HepG2 (cell line): ENCODE results near the gene ZNF3. TPM values are rescaled to one million over a fixed set of nuclear protein-coding genes. Genes with fewer than 3 reads are reported as not detected.
A peak's percentile ranks its signal among the peaks of the same experiment; 100 is the strongest.

Source experiments
- ETV6 ChIP-seq: sonication (generic); formaldehyde crosslinking; conservative IDR thresholded peaks from 2 replicates; pipeline ENCODE4 v1.4.0; 2020; ENCODE audit warnings: missing genetic modification reagents
- FOXK1 ChIP-seq: sonication (generic); formaldehyde crosslinking; IDR thresholded peaks from 2 replicates; pipeline ENCODE4 v1.4.0; 2020; ENCODE audit warnings: low read depth, missing genetic modification reagents, borderline replicate concordance
- GATAD2A ChIP-seq: IDR thresholded peaks from 2 replicates; pipeline ENCODE4 v1.6.1; 2016
- KLF9 ChIP-seq: IDR thresholded peaks from 2 replicates; pipeline ENCODE4 v1.6.1; 2016; ENCODE audit warnings: low read depth
- NFE2L2 ChIP-seq: fragments of 150-350 bp; IDR thresholded peaks from 2 replicates; pipeline ENCODE4 v1.6.1; 2014; ENCODE audit warnings: low read length
- NONO ChIP-seq, 2 experiments: fragments of 450-650 bp in 1 of 2; sonication (generic) in 1 of 2; formaldehyde crosslinking in 1 of 2; IDR thresholded peaks in 1 of 2; conservative IDR thresholded peaks in 1 of 2; 2 replicates each; pipeline versions ENCODE4 v1.6.1 to v1.8.0; 2017 to 2022; ENCODE audit warnings: mild to moderate bottlenecking in 1 of 2, missing genetic modification reagents in 1 of 2, moderate library complexity in 1 of 2
- RXRB ChIP-seq: IDR thresholded peaks from 2 replicates; pipeline ENCODE4 v1.6.1; 2016; ENCODE audit warnings: borderline replicate concordance, missing genetic modification reagents, missing compliant biosample characterization
- SSRP1 ChIP-seq: IDR thresholded peaks from 2 replicates; pipeline ENCODE4 v1.6.1; 2016; ENCODE audit warnings: control low read depth
- XBP1 ChIP-seq: sonication (generic); formaldehyde crosslinking; IDR thresholded peaks from 2 replicates; pipeline ENCODE4 v1.5.0; 2020; ENCODE audit warnings: missing genetic modification reagents
- ZIK1 ChIP-seq: sonication (generic); formaldehyde crosslinking; IDR thresholded peaks from 2 replicates; pipeline ENCODE4 v1.5.0; 2020; ENCODE audit warnings: mild to moderate bottlenecking, low read depth, missing genetic modification reagents, borderline replicate concordance
- ZMAT3 ChIP-seq: sonication (generic); formaldehyde crosslinking; conservative IDR thresholded peaks from 2 replicates; pipeline ENCODE4 v1.7.0; 2021; ENCODE audit warnings: missing genetic modification reagents
- ZNF282 ChIP-seq: fragments of 450-650 bp; IDR thresholded peaks from 2 replicates; pipeline ENCODE4 v1.6.1; 2018; ENCODE audit not compliant: partially characterized antibody
- ZNF543 ChIP-seq: sonication (generic); formaldehyde crosslinking; IDR thresholded peaks from 2 replicates; pipeline ENCODE4 v1.4.0; 2020; ENCODE audit warnings: mild to moderate bottlenecking, missing genetic modification reagents
- ZNF570 ChIP-seq: sonication (generic); formaldehyde crosslinking; IDR thresholded peaks from 2 replicates; pipeline ENCODE4 v1.4.0; 2020; ENCODE audit warnings: mild to moderate bottlenecking, missing genetic modification reagents, borderline replicate concordance
- ZNF768 ChIP-seq: sonication (generic); formaldehyde crosslinking; IDR thresholded peaks from 2 replicates; pipeline ENCODE4 v1.4.0; 2020; ENCODE audit warnings: missing genetic modification reagents
- polyA plus RNA-seq, 8 experiments: library from polyadenylated mRNA; depleted of rRNA in 3 of 8; stranded (reverse) in 7 of 8; unstranded in 1 of 8; fragments of >200 nt; fragmentation: Illumina TruSeq in 4 of 8; extraction: Trizol in 4 of 8; gene quantifications; 2 replicates each; pipeline versions ENCODE4 v1.2.1 to v1.2.3, GENCODE V29; 2011 to 2016; ENCODE audit warnings: low read depth in 4 of 8, missing spikeins in 1 of 8, mixed read lengths in 1 of 8; ENCODE audit not compliant: insufficient read depth in 1 of 8
- total RNA-seq, 5 experiments: library from RNA; depleted of rRNA; stranded (reverse); fragments of >200 nt; fragmentation: Illumina TruSeq; extraction: Trizol; gene quantifications; 2 replicates each; pipeline ENCODE4 v1.2.3, GENCODE V29; 2016; ENCODE audit warnings: low read depth in 1 of 5
- TF ChIP-seq, protein P1 (sequence below), 2 experiments: sonication (generic) in 1 of 2; formaldehyde crosslinking in 1 of 2; IDR thresholded peaks; 2 replicates each; pipeline versions ENCODE4 v1.5.1 to v1.6.1; 2011 to 2020; ENCODE audit warnings: borderline replicate concordance in 1 of 2, low read depth in 1 of 2, low read length in 1 of 2, mild to moderate bottlenecking in 1 of 2, missing genetic modification reagents in 1 of 2, moderate library complexity in 1 of 2
- TF ChIP-seq, protein P2 (sequence below): sonication (generic); formaldehyde crosslinking; IDR thresholded peaks from 2 replicates; pipeline ENCODE4 v1.4.0; 2020; ENCODE audit warnings: missing genetic modification reagents
- TF ChIP-seq, protein P3 (sequence below): sonication (generic); formaldehyde crosslinking; IDR thresholded peaks from 2 replicates; pipeline ENCODE4 v1.5.0; 2020; ENCODE audit warnings: mild to moderate bottlenecking, missing genetic modification reagents
- TF ChIP-seq, protein P4 (sequence below): sonication (generic); formaldehyde crosslinking; IDR thresholded peaks from 2 replicates; pipeline ENCODE4 v1.4.0; 2020; ENCODE audit warnings: mild to moderate bottlenecking, low read depth, missing genetic modification reagents
- TF ChIP-seq, protein P5 (sequence below): sonication (generic); formaldehyde crosslinking; IDR thresholded peaks from 2 replicates; pipeline ENCODE4 v1.9.0; 2022; ENCODE audit warnings: missing genetic modification reagents, mild to moderate bottlenecking, borderline replicate concordance

ZNF3 gene
- total and polyA plus RNA-seq, 2 of the 13 experiments (the other 11 are each of a cell fraction or from before 2014, with no cell fraction given) = 33.7 to 56.9 TPM

DNA sequence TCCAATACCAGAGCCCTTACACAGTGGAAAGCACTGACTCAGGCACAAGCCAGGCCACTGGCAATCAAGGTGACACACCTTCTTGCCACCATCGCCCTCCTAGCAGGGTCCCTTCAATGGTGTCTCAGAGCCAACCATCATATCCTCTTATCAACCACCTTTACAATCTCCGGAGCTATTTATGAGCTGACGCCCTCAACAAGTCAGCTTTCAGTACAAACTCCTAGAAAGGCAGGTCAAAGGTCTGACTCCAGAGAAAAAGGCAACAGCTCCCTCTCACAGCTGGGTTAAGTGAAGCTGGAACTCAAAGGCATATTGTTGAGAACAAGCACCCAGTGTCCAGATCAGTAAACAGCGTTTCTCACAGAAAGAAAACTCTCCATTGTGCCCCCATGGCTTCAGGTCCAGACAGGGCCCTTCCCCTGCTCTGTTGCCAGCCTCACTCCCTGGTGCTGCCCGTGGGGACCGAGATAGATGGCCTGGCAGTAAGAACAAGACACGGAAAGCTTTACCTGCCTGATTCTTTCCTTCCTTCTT lies 2.4 kb downstream of the ZNF3 start (continued):
- TF ChIP-seq ZIK1 (no peak), XBP1 (CRISPR knock-in tag) (no peak), RXRB (CRISPR knock-in tag) (peak; percentile 70), SSRP1 (CRISPR knock-in tag) (peak; percentile 79; the same call in 1 of the 2 replicates), ZNF570 (CRISPR knock-in tag) (no peak), ETV6 (CRISPR knock-in tag) (0 out of 2 replicates have a peak, but pooled peaks have one; percentile 56), FOXK1 (CRISPR knock-in tag) (peak; percentile 25; the same call in 1 of the 2 replicates), ZNF768 (CRISPR knock-in tag) (no peak), NFE2L2 (no peak), ZNF282 (no peak), ZNF543 (CRISPR knock-in tag) (0 out of 2 replicates have a peak, but pooled peaks have one; percentile 54), NONO (IDR thresholded peaks at IDR 0.05) (no peak), NONO (CRISPR knock-in tag; conservative IDR thresholded peaks at IDR 0.05) (0 out of 2 replicates have a peak, but pooled peaks have one; percentile 43), KLF9 (CRISPR knock-in tag) (no peak), GATAD2A (peak; percentile 82), ZMAT3 (CRISPR knock-in tag) (no peak)
- TF ChIP-seq, protein P1, sequence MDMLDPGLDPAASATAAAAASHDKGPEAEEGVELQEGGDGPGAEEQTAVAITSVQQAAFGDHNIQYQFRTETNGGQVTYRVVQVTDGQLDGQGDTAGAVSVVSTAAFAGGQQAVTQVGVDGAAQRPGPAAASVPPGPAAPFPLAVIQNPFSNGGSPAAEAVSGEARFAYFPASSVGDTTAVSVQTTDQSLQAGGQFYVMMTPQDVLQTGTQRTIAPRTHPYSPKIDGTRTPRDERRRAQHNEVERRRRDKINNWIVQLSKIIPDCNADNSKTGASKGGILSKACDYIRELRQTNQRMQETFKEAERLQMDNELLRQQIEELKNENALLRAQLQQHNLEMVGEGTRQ (IDR thresholded peaks at IDR 0.05; ENCODE audit: low read depth, low read length) = no peak
- TF ChIP-seq, protein P1 (CRISPR knock-in tag; IDR thresholded peaks at IDR 0.05; ENCODE audit: borderline replicate concordance) = no peak
- TF ChIP-seq, protein P2, sequence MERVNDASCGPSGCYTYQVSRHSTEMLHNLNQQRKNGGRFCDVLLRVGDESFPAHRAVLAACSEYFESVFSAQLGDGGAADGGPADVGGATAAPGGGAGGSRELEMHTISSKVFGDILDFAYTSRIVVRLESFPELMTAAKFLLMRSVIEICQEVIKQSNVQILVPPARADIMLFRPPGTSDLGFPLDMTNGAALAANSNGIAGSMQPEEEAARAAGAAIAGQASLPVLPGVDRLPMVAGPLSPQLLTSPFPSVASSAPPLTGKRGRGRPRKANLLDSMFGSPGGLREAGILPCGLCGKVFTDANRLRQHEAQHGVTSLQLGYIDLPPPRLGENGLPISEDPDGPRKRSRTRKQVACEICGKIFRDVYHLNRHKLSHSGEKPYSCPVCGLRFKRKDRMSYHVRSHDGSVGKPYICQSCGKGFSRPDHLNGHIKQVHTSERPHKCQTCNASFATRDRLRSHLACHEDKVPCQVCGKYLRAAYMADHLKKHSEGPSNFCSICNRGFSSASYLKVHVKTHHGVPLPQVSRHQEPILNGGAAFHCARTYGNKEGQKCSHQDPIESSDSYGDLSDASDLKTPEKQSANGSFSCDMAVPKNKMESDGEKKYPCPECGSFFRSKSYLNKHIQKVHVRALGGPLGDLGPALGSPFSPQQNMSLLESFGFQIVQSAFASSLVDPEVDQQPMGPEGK (CRISPR knock-in tag) = peak; percentile 72
- TF ChIP-seq, protein P3, sequence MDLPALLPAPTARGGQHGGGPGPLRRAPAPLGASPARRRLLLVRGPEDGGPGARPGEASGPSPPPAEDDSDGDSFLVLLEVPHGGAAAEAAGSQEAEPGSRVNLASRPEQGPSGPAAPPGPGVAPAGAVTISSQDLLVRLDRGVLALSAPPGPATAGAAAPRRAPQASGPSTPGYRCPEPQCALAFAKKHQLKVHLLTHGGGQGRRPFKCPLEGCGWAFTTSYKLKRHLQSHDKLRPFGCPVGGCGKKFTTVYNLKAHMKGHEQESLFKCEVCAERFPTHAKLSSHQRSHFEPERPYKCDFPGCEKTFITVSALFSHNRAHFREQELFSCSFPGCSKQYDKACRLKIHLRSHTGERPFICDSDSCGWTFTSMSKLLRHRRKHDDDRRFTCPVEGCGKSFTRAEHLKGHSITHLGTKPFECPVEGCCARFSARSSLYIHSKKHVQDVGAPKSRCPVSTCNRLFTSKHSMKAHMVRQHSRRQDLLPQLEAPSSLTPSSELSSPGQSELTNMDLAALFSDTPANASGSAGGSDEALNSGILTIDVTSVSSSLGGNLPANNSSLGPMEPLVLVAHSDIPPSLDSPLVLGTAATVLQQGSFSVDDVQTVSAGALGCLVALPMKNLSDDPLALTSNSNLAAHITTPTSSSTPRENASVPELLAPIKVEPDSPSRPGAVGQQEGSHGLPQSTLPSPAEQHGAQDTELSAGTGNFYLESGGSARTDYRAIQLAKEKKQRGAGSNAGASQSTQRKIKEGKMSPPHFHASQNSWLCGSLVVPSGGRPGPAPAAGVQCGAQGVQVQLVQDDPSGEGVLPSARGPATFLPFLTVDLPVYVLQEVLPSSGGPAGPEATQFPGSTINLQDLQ (CRISPR knock-in tag) = no peak
- TF ChIP-seq, protein P4, sequence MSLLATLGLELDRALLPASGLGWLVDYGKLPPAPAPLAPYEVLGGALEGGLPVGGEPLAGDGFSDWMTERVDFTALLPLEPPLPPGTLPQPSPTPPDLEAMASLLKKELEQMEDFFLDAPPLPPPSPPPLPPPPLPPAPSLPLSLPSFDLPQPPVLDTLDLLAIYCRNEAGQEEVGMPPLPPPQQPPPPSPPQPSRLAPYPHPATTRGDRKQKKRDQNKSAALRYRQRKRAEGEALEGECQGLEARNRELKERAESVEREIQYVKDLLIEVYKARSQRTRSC (CRISPR knock-in tag) = no peak
- TF ChIP-seq, protein P5, sequence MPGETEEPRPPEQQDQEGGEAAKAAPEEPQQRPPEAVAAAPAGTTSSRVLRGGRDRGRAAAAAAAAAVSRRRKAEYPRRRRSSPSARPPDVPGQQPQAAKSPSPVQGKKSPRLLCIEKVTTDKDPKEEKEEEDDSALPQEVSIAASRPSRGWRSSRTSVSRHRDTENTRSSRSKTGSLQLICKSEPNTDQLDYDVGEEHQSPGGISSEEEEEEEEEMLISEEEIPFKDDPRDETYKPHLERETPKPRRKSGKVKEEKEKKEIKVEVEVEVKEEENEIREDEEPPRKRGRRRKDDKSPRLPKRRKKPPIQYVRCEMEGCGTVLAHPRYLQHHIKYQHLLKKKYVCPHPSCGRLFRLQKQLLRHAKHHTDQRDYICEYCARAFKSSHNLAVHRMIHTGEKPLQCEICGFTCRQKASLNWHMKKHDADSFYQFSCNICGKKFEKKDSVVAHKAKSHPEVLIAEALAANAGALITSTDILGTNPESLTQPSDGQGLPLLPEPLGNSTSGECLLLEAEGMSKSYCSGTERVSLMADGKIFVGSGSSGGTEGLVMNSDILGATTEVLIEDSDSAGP (CRISPR knock-in tag) = no peak
